Immature natural killer cell (primary cell): ENCODE measurements around the gene SDK1. TPM values are rescaled to one million over a fixed set of nuclear protein-coding genes. Genes with fewer than 3 reads are reported as not detected.

Experiments used
- DNase-seq, 3 donors: peaks; one replicate each; pipeline ENCODE4 v3.0.0; 2022; ENCODE audit warnings: mixed read lengths in 1 of 3
- H3K27ac Mint-ChIP-seq, 6 donors: one replicate each; pipeline ENCODE4 v1.8.0; 2020; ENCODE audit warnings: mixed read lengths in 6 of 6, mild to moderate bottlenecking in 5 of 6, inconsistent platforms in 4 of 6, moderate library complexity in 3 of 6
- H3K27me3 Mint-ChIP-seq, 3 donors: one replicate each; pipeline ENCODE4 v1.8.0; 2020 to 2021; ENCODE audit warnings: low read depth in 3 of 3, mild to moderate bottlenecking in 3 of 3, mixed read lengths in 3 of 3, moderate library complexity in 3 of 3, inconsistent platforms in 1 of 3
- H3K36me3 Mint-ChIP-seq, 3 donors: one replicate each; pipeline ENCODE4 v1.8.0; 2020; ENCODE audit warnings: mixed read lengths in 3 of 3, inconsistent platforms in 2 of 3, mild to moderate bottlenecking in 2 of 3
- H3K4me1 Mint-ChIP-seq, 2 donors: one replicate each; pipeline ENCODE4 v1.8.0; 2020; ENCODE audit warnings: inconsistent platforms in 2 of 2, mild to moderate bottlenecking in 2 of 2, mixed read lengths in 2 of 2, moderate library complexity in 1 of 2
- H3K4me3 Mint-ChIP-seq, 5 donors: one replicate each; pipeline ENCODE4 v1.8.0; 2020; ENCODE audit warnings: mild to moderate bottlenecking in 5 of 5, mixed read lengths in 5 of 5, inconsistent platforms in 3 of 5, moderate library complexity in 3 of 5
- H3K9me3 Mint-ChIP-seq, 6 donors: one replicate each; pipeline ENCODE4 v1.8.0; 2020; ENCODE audit warnings: mild to moderate bottlenecking in 6 of 6, mixed read lengths in 6 of 6, inconsistent platforms in 4 of 6, moderate library complexity in 3 of 6
- polyA plus RNA-seq, 3 donors: library from polyadenylated mRNA; unstranded; fragments of 300-500 nt; fragmentation: Illumina TruSeq; gene quantifications; one replicate each; pipeline ENCODE4 v1.2.3, GENCODE V29; 2021

SDK1 gene
- polyA plus RNA-seq, 3 donors from 2014 or later: not detected

- Mint-ChIP-seq H3K4me3 (no peak overlapping the region), H3K27ac (no peak overlapping the region), H3K4me1 (no peaks in the 10 kb centered on the region), H3K9me3 (no peaks in the 10 kb centered on the region), H3K27me3 (peaks cover 2 to 7% (median 2%) of the 10 kb centered on the region in 3 donors), H3K36me3 (no peaks in the 10 kb centered on the region)
- DNase-seq: no peak
Observed at GRCh38 chr7:4151926-4152549, 851.0 kb downstream of the SDK1 start.

- H3K9me3 Mint-ChIP-seq: no peaks in the 10 kb centered on the region
- H3K27ac Mint-ChIP-seq: no peak overlapping the region
- no peak overlapping the region for H3K4me3 Mint-ChIP-seq
- H3K36me3 Mint-ChIP-seq: no peaks in the 10 kb centered on the region
- no peaks in the 10 kb centered on the region for H3K4me1 Mint-ChIP-seq
- DNase-seq: no peak
- H3K27me3 Mint-ChIP-seq: peaks cover 0 to 7% (median 4%) of the 10 kb centered on the region in 3 donors
Observed at GRCh38 chr7:4154882-4155535, 854.0 kb downstream of the SDK1 start.

DNA sequence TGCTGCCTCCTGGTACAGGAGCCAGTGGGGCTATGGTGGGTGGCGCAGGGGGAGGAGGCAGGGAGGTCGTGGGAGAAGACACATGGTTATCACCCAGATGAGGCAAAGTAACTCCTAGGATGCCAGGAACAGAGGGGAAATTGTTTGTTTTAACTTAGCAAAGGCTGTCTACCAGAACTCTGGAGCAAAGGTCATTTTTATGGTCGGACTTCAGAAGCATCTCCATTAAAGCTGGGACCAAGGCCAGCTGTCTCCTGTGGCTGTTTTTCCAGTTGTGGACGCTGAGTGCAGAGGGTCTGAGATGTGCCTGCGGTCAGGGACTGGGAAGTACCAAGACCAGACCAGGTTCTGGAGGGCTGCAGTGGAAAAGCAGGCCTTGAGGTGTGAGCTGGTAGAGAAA, 855.1 kb downstream of the SDK1 start:
- no peak overlapping the region for H3K4me3 Mint-ChIP-seq
- no peaks in the 10 kb centered on the region for H3K36me3 Mint-ChIP-seq
- no peak overlapping the region for H3K27ac Mint-ChIP-seq
- no peaks in the 10 kb centered on the region for H3K4me1 Mint-ChIP-seq
- DNase-seq: no peak
- H3K27me3 Mint-ChIP-seq: peaks cover 0 to 7% (median 4%) of the 10 kb centered on the region in 3 donors
- H3K9me3 Mint-ChIP-seq: no peaks in the 10 kb centered on the region

DNA sequence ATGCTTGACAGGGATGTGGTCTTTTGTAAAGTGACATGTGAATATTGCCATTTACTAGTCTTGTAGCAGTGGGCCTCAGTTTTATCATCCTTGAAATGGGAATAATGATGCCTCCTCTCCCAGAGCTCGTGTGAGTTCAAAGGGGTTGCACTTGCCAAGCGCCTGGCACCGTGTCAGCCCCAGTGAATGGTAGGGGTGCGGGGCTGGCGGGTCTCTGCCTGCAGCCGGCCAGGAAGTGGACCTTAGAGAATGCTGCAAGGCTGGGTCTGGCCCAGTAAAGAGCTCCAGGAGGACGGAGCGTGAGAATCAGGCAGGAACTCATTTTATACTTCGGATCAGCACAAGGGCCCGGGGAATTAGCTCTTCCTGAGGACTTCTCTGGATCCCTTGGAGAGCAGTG, 856.6 kb downstream of the SDK1 start:
- H3K4me1 Mint-ChIP-seq: no peaks in the 10 kb centered on the region
- no peaks in the 10 kb centered on the region for H3K9me3 Mint-ChIP-seq
- no peak for DNase-seq
- no peaks in the 10 kb centered on the region for H3K36me3 Mint-ChIP-seq
- no peak overlapping the region for H3K4me3 Mint-ChIP-seq
- H3K27me3 Mint-ChIP-seq: peaks cover 0 to 7% (median 2%) of the 10 kb centered on the region in 3 donors
- no peak overlapping the region for H3K27ac Mint-ChIP-seq

GRCh38 chr7:4158441-4159153, 857.5 kb downstream of the SDK1 start:
- H3K27me3 Mint-ChIP-seq: peaks cover 2 to 5% (median 5%) of the 10 kb centered on the region in 3 donors
- H3K4me1 Mint-ChIP-seq: no peaks in the 10 kb centered on the region
- no peak for DNase-seq
- no peaks in the 10 kb centered on the region for H3K36me3 Mint-ChIP-seq
- H3K9me3 Mint-ChIP-seq: no peaks in the 10 kb centered on the region
- H3K4me3 Mint-ChIP-seq: no peak overlapping the region
- H3K27ac Mint-ChIP-seq: no peak overlapping the region

- H3K9me3 Mint-ChIP-seq: no peaks in the 10 kb centered on the region
- no peak overlapping the region for H3K4me3 Mint-ChIP-seq
- H3K27me3 Mint-ChIP-seq: peaks cover 2 to 5% (median 5%) of the 10 kb centered on the region in 3 donors
Observed at GRCh38 chr7:4159154-4159501, 858.1 kb downstream of the SDK1 start.

DNA sequence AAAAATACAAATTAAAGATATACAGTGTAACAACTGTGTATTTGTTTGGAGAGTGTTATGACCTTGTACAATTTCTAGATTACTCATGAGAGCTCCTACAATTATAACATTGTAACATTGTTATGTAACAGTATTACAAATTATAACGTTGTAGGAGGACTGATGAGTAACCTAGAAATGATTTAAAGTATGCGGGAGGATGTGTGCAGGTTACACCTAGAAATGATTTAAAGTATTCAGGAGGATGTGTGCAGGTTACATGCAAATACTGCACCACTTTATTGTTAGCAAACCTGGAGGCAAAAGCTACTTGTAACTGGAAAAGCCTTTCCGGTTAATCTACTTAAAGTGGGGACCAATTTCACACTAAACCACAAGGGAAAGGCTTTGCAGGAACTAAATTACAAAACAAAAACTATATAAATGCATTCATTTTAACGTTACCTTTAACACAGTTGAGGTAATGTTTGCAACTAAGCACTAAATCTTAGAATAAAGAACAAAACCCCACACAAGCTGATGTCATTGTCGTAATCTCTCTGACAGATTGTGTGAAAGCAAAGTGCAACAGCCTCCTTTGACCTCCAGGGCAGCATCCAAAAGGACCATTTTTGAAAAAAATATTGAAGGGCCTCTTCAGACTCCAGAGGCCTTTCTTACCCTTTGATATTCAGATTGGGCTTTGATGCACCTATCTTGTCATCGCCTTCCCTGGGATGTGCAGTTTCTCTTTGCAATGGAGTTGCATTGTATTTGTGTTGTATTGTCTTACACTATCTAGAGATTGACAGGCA, 858.9 kb downstream of the SDK1 start:
- Mint-ChIP-seq H3K4me3 (no peak overlapping the region), H3K36me3 (no peaks in the 10 kb centered on the region), H3K27me3 (peaks cover 2 to 5% (median 5%) of the 10 kb centered on the region in 3 donors), H3K27ac (no peak overlapping the region), H3K4me1 (no peaks in the 10 kb centered on the region), H3K9me3 (no peaks in the 10 kb centered on the region)
- no peak for DNase-seq

More at GRCh38 chr7:4159154-4159501, 858.1 kb downstream of the SDK1 start:
- Mint-ChIP-seq H3K4me1 (no peaks in the 10 kb centered on the region), H3K36me3 (no peaks in the 10 kb centered on the region), H3K27ac (no peak overlapping the region)
- DNase-seq: no peak

- peaks cover 0 to 5% (median 2%) of the 10 kb centered on the region in 3 donors for H3K27me3 Mint-ChIP-seq
- no peak overlapping the region for H3K4me3 Mint-ChIP-seq
- no peak overlapping the region for H3K27ac Mint-ChIP-seq
- H3K4me1 Mint-ChIP-seq: no peaks in the 10 kb centered on the region
- no peaks in the 10 kb centered on the region for H3K36me3 Mint-ChIP-seq
- DNase-seq: no peak
- no peaks in the 10 kb centered on the region for H3K9me3 Mint-ChIP-seq
Observed at GRCh38 chr7:4162884-4163564, 862.0 kb downstream of the SDK1 start.

- H3K27me3 Mint-ChIP-seq: peaks cover 2 to 5% (median 2%) of the 10 kb centered on the region in 3 donors
- no peak overlapping the region for H3K4me3 Mint-ChIP-seq
Observed at GRCh38 chr7:4163565-4164203, 862.6 kb downstream of the SDK1 start.

DNA sequence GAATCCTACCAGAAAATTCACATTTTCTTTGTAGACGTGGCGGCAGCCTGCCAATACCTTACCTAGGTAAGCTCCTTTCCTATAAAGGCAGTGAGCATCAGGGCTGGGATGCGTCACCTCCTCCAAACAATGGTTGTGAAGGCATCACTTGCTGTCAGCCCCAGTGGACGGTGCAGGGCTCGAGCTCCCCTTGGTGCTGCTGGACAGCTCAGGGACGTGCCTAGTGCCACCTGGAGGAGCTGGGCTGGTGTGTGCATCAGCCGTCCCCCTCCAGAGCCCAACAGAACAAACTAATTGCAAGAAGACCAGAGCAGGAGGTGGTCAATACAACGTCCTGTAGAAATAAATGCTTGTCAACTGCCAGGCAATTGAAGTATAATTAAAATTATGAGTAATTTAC, 863.5 kb downstream of the SDK1 start:
- no peak overlapping the region for H3K27ac Mint-ChIP-seq
- H3K4me3 Mint-ChIP-seq: no peak overlapping the region
- no peak for DNase-seq
- H3K9me3 Mint-ChIP-seq: no peaks in the 10 kb centered on the region
- H3K36me3 Mint-ChIP-seq: no peaks in the 10 kb centered on the region
- H3K4me1 Mint-ChIP-seq: no peaks in the 10 kb centered on the region
- peaks cover under 1 to 5% (median 2%) of the 10 kb centered on the region in 3 donors for H3K27me3 Mint-ChIP-seq

More at GRCh38 chr7:4163565-4164203, 862.6 kb downstream of the SDK1 start:
- Mint-ChIP-seq H3K4me1 (no peaks in the 10 kb centered on the region), H3K36me3 (no peaks in the 10 kb centered on the region), H3K9me3 (no peaks in the 10 kb centered on the region), H3K27ac (no peak overlapping the region)
- DNase-seq: no peak

- Mint-ChIP-seq H3K36me3 (no peaks in the 10 kb centered on the region), H3K9me3 (no peaks in the 10 kb centered on the region), H3K27ac (no peak overlapping the region), H3K4me3 (no peak overlapping the region), H3K4me1 (no peaks in the 10 kb centered on the region), H3K27me3 (peaks cover 2 to 7% (median 3%) of the 10 kb centered on the region in 3 donors)
- DNase-seq: no peak
Observed at GRCh38 chr7:4166340-4166739, 865.3 kb downstream of the SDK1 start.

DNA sequence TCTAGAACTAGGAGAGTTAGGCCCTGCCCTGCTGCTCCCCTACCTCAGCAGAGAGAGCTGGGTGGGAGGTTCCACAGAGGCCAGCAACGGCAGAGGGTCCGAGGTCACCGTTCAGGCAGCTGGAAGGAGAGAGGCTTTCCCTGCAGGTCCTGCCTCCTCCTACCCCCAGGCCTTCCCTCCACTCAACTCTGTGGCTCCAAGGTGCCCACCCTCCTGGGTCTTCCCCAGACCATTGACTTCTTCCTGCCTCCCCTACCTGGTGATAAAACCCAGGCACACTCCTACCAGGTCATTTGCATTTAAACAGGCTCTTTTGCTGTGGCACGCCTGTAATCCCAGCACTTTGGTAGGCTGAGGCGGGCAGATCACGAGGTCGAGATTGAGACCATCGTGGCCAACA, 865.8 kb downstream of the SDK1 start:
- H3K36me3 Mint-ChIP-seq: no peaks in the 10 kb centered on the region

DNA sequence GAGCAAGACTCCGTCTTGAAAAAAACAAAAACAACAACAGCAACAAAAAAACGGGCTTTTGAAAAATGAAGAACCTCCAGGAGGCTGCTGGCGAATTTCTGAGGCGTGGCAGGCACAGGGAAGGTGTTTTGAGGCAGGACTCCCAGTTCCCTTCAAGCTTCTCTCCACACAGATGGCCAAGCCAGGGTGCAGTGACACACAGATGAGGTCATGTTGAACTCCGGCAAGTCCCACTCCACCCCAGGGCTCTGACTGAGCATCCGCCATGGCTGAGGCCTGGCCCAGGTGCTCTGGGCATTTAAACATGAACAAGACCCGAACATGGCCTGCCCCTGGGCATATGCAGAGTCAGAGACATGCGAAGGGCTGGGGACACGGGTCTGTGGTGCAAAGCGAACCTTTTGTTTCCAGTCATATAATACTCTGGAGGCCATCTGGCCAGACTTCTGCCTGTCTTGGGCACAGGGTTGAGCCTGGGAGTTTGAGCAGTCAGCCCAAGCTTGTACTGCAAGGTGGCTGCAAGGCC, 866.4 kb downstream of the SDK1 start:
- no peaks in the 10 kb centered on the region for H3K9me3 Mint-ChIP-seq
- H3K36me3 Mint-ChIP-seq: no peaks in the 10 kb centered on the region

More for the DNA sequence above, 865.8 kb downstream of the SDK1 start:
- Mint-ChIP-seq H3K9me3 (no peaks in the 10 kb centered on the region), H3K4me3 (no peak overlapping the region), H3K27ac (no peak overlapping the region), H3K4me1 (no peaks in the 10 kb centered on the region), H3K27me3 (peaks cover 2 to 7% (median 3%) of the 10 kb centered on the region in 3 donors)
- no peak for DNase-seq

More for the DNA sequence above, 866.4 kb downstream of the SDK1 start:
- no peak for DNase-seq
- Mint-ChIP-seq H3K4me3 (no peak overlapping the region), H3K27me3 (peaks cover 2 to 7% (median 4%) of the 10 kb centered on the region in 3 donors), H3K27ac (no peak overlapping the region), H3K4me1 (no peaks in the 10 kb centered on the region)
